HG03342 (cell line): ENCODE data around the gene PAPPA.

Experiments used
- ATAC-seq: cut with Tn5 transposase; IDR thresholded peaks from one replicate; pipeline ENCODE4 v1.9.1; 2021; ENCODE audit warnings: mild to moderate bottlenecking, moderate library complexity; ENCODE audit not compliant: unreplicated experiment

PAPPA gene

DNA sequence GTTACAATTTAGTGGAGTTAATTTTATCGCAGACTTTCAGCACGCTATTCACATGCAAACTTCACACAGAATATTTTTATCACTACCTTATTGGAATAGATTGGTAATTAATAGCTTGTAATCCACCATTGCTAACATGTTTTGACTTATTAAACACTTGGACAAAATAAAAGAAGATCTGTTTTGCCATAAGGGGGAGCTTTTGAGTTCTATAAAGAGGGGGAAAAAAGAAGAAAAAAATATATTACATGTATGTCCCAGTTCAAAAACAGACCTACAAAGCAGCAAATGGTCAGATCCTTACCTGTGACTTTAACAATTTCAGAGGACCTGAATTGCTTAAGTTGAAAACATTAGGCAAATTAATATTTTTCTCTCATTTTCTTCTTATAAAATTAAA, 1.2 kb upstream of the PAPPA start:
- ATAC-seq = no peak

DNA sequence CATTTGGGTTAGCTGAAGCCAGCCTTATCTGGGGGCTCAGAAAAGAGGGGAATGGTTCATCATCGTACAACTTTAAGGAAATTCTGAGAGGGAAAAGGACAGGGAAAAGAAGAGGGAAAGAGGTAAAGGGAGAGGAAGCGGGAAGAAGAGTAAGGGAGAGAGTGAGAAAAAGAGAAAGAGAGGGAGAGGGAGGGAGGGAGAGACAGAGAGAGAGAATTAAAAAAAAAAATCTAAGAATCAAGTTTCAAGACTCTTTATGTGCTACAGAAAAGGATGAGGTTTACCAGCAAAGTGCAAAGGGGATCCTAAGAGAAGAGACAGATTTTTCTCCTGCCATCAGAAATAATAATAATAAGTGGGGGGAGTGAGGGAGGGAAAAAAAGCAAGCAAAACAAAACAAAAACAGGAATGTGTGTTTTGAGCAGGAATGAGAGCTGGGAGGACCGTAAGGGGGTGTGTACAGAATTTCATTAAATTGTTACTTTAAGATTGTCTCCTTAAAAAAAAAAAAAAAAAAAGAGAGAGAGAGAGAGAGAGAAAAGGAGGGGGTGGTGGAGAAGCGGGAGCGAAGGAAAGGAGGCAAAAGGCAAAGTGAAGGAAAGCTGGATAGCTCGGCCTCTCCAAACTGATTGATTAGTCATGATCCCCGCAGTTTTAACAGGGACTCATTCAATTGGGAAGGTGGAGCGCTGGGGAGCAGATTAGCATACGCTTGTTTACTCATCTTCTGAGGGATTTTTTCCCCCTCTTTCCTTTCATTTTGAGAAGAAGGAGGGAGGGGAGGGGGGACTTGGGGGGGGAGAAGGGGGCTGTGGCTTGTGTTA, 438 bp upstream of the PAPPA start:
- no peak for ATAC-seq

DNA sequence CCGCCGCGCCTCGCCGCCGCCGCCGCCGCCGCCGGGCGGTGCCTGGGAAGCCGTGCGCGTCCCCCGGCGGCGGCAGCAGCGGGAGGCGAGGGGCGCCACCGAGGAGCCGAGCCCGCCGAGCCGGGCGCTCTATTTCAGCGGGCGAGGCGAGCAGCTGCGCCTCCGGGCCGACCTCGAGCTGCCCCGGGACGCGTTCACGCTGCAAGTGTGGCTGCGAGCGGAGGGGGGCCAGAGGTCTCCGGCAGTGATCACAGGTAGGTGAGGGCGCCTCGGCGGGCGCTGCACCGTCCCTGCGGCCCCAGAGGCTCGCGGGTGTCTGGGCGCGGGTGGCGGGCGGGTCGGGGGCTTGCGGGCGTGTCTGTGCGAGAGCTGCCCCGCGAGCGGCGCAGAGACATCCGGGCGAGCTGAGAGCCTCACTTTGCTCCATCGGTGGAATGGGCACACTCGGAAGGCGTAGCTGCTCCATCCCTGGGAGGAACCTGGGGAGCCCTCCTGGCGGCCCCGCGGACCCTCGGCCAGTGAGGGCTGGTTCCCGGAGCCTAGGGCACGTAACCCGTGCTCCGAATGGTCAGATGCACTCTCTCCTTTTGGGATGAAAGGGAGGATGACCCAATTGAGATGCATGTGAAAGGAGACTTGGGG, 864 bp downstream of the PAPPA start:
- ATAC-seq = no peak

DNA sequence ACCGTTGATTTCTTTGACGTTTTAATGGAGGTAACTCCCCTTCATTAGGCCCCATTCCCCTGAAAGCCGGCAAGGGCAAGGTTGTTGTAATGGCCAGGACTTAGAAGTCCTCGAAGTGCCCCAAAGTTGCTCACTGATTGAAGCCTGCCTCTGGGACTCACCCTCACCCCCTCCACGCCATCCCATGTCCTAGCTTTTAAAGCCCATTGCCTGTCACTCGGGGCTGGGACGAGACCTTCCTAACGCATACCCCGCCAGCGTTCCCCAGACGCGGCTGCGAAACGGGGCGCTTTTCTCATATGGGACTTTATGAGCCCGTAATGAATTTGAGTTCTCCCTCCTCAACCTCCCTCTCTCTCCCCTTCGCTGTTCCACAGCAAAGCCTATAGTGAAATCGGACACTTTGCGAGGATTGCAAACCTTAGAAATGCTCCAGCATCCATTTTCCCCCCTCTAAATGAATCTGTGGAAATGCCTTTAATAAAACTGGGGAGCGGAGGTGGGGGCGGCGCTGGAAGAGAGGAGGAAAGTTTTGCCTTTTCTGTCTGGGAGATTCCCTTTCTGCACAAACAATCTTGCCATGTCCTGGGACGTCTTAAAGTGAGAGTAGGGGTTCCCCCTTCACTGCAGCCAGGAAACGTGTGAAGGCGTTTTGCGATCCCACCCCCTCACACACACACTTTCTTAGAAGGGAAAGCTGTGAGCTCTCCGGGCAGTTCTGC, 1.5 kb downstream of the PAPPA start:
- ATAC-seq = no peak

DNA sequence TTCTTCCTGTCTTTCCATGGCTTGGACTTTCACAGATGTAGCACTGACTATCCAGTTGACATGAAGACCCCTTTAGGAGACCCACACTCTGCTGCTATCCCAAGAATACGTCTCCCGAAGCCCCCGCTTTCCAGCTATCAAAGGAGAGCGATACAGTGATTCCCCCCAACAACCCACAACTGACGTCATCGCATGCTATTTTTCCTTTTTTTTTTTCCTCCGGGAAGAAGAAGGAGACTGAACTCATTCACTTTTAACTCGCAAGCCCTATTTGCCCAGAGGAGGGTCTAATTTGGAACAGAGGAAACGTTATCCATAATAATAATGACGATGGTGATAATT, 2.1 kb downstream of the PAPPA start:
- ATAC-seq = no peak

DNA sequence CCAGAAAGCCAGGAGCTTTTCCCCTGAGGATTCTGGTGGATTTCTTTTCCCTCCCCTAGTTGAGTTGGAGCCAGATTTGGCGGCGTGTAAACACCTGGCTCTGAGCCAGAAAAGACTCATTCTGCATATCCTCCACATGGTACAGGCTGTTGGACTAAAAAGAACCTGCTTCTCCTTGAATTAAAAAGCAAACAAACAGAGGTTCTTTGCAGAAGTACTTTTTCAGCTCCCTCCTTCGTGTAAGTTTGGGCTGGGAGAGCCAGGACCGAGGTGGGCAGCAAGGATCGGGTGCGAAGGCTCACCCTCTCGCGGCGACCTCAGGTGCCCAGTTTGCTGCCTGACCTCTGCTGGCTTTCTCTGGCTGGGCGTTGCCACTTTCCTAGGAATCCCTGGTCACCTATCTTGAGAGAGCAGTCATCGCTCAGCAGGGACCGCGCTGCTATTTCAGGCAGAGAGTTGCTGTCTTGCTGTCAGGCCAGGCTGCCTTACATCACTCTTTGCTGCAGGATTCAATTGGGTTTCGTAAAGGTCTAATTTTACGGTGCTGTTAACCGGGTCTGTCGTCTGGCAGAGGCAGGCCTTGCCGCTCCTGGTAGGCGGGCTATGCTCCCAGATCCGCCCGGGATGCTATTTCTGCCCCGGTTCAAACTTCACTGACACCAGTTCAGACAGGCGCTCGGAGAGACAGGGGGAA, 3.2 kb downstream of the PAPPA start:
- no peak for ATAC-seq

DNA sequence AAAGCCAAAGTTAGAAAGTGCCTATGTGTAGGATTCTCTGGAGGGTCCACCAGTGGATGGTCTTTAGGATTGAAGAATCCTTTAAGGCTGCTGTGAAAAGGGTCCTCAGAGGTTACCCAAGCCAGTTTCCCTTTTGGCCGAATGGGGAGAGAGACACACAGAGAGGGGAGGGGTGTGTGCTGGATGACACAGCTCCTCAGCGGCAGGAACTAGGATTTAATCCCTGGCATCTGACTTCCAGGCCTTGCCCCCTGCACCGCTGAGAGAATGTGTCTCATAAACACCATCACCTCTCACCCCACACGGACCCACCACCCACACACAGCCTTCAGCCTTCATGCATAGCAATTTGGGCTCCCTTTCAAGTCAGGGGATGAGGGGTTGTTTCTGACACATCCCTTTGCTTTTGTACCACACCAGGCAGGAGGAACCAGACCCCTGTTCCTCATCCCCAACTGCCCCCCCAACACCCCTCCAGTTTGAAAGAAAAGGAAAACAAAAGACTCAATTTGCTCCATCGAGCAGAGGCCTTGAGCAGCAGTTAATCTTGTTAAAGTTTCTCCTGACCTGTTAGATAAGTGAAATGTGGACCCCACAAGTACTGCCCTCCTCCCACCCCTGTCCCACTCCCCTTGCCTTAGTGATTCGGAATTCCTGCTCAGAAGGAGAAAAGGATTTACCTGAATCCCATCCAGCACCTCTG, 4.0 kb downstream of the PAPPA start:
- no peak for ATAC-seq

DNA sequence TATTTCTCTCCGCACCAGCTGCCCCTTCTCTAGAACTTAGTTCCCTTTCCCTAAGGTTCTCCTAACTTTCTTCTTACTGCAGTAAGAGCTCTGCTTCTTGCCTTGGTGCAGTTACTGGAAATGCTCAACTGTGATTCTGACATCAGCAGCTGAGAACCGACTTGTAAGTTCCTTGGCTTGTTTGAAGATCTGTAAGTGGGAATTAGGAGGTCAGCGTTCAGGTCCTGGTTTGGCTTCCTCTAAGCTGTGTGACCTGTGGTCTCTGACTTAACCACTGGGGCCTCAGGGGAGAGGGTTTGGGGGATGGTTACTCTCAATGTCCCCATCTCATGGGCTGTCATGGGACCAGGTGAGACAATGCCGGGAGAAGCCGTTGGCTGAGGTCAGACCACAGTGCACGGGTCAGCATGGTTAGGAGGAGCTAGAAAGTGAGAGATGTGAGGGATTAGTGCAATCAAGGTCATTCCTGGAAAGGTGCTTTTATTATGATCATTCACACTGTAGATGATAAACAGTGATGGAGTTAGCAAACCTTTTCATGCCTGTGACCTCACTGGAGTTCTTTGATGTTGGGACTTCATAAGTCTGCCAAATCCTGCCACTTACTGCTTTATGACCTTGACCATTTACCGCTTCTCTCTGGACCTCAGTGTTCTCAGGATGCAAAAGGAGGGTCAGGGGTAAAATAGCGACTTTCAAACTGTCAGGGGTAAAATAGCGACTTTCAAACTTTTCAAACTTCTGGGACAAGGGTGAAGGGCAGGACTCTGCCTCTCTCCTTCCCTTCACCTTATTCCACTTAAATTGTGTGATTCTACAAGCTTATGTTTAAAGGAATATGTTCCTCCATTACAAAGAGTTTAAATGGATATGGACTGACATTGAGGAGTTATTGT, 7.3 kb downstream of the PAPPA start:
- no peak for ATAC-seq

DNA sequence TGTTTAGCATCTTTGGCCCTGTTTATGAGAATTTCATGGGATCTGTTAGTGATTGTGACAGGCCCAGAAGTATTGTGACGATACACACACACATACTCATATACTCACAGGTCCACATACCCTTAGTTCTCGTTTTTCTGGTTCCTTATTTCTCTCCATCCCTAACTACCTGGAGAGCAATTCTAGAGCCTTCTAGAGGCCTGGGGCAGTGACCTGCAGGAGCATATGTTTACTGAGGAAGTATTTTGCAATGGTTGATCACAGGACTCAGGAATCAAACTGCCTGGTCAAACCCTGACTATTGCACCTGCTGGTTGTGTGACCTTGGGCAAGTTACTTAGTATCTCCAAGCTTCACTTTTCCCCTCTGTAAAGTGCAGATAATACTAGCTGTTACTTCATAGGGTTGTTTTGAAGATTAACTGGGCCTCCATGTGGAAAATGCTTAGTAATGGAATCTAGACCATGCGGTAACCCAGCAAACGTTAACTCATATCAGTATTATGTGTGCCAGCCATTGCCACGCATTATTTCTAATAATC, 8.7 kb downstream of the PAPPA start:
- no peak for ATAC-seq

DNA sequence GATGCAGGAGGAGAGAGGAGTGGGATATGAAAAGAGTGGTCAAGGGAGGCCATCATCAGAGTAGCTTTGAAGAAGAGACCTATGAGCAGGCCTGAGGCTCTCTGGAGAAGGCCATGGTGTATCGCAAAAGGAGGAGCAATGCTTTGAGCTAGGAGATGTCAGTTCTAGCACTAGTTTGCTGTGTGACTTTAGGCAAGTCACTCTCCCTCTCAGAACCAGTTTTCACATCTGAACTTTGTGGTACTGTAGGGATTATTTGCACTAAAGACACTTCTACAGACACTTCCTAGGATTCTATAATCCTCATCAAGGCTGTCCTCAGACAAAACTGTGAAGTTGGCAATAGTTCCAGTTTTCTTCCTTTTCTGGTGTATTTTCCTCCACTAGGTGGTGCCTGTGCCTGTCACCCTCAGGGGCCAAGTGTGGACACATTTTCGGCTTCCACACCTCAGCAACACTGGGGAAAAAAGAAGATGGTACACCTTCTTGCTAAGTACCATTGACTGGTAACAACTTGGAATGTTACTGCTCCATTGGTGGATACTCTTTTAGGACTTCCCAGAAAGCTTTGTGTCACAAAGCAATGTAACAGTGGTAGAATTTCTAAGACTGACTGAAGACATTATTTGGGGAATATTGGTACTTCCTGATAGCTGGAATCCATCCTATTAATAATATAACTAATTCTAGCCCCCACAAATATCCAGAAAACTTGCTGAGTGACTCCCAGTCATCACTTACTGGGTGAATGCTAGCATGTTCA, 9.9 kb downstream of the PAPPA start:
- ATAC-seq = no peak

DNA sequence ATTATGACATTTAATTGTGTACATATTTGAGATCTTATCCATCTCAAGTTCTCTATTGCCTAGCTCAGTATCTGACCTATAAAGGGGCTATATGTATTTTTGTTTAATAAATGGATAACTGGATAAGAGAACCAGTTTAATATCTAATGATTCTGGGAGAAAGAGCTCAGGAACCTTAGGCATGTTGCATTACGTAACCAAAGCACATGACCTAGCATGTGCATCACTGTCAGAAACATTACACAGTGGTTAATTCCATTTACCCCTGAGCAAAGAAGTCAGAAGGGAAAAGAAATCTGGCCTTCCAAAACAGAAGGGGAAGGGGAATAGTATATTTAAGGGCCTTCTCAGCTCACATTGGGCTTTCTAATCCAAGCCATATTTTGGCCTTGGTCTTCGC, 12.3 kb downstream of the PAPPA start:
- no peak for ATAC-seq

DNA sequence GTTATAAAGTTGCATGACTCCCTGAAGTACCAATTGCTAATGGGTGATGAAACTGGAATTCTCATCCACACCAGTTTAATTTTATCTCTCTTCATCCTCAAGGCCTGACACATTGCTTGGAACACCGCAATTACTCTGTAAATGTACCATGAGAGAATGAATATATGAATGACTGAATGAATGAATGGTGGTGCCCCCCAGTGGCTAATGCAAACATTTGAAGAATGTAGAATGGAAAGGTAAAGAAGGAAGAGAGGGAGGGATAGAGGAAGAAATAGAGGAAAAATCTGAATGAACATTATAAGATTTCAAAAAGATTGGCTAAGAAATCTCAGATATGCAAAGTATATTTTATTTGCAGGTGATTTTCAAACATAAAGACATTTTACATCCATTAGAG, 13.1 kb downstream of the PAPPA start:
- no peak for ATAC-seq

DNA sequence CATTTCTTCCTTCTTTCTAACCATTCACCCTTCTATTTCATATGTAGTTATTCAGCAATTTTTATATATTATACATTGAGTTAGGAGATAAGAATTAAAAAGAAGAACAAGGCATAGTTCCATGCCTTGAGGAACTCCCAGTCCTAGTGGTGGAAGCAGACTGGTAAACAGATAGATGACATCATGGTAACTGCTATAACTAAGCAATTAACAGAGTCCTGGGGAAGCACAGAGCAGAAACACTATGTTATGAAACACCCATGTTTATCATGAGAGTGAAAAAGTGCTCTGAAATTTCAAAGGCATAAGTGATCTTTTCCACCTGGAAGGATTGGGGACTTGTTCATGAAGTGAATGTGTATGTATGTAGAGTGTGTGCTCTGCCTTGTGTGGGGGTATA, 14.6 kb downstream of the PAPPA start:
- no peak for ATAC-seq

DNA sequence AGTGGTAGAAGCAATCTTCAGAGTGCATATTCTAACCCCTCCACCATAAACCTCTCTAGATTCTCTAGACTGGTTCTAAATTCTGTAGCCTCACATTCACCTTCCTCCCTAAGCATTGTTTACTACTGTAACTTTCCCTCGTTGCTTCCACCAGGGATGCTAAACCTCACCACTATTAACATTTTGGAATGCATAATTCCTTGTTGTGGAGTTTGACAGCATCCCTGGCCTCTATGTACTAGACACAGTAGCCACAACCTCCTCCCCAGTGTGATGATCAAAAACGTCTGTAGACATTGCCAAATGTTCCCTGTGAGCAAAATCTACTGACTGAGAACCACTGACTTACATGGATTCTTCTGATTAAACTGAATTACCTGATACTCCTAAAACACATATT, 18.6 kb downstream of the PAPPA start:
- no peak for ATAC-seq

DNA sequence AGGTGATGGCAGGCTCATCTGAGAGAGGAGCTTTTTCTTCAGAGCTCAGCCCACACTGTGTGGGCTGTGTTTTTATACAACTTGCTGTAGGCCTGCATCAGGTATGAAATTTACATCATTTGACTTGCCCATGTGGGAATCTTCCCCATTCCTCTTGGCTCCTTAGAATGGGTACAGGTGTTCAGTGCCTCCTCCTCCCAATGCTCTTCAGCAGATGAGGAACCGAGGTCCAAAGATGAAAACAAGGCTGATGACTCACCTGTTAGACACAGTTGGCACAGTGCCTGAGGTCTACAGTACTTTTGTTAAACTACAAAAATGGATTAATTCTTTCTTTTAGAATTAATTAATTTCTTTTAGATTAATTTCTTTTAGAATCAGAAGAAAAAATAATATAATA, 20.8 kb downstream of the PAPPA start:
- no peak for ATAC-seq

DNA sequence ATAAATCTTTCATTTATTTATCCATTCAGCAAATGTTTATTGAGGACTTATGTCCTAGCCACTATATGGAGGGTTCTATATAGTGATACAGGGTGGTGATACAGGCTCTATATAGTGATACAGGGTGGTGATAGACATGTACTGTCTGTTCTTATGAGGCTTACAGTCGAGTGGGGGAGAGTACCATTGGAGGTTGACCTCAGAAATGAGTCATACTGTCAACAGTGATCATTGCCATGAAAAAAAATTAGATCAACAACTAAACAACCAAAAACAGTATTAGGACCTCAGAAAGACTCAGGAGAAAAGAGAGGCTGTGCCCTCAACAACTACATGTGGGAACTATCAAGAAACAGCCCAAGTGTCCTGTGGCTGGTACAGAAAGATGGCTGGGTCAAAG, 22.0 kb downstream of the PAPPA start:
- no peak for ATAC-seq

DNA sequence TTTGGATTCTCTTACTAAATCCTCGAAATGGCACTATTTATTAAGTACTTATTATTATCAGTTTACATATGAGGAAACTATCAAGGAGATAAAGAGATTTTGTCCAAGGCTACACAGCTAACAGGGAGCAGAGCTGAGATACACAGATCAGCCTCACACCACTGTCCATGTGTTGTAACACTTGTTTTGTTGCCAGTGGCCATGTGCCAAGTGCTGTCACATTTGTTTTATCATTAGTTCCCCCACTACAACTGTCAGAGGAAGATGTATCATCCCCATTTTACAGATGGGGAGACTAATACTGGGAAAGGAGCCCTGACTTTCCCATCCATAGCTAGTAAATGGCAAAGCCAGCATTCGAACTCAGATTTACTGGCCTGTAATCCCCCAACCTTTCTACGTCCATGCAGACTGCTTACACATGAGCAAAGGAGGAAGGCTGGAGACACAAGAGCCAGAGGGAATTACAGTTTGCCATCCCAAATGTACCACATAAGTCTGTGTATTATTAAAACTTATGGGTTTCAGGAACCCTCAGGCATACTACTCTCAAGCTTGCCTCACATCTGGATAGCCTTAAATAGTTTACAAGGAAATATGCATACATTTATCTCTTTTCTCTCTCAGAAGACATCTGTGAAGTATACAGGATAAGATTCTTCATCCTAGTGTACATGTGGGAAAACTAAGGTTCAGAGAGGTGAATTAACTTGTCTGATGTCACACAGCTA, 25.1 kb downstream of the PAPPA start:
- ATAC-seq = no peak

DNA sequence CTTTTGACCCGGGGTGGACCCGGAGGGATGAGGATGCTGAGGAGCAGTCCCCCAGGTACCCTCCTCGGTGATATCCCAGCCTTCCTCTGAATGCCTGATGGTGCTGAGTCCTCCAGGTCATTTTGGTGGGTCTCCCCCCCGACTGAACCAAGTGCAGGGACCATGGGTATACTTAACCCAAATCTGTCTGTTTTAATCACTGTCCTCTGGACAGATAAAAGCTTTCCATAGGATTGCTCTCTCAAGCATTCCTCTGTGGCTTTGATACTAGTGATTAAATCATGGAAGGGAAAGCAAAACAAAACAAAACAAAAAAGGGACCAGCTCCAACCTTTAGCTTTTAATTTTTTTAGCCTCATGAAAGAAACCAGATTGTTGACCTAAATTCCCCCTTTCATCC, 26.0 kb downstream of the PAPPA start:
- no peak for ATAC-seq
